Nephron progenitor cell (in vitro differentiated cells): Measurements from ENCODE around the gene LGALS4.
"Not testable (repeated sequence)": the region's sequence is repeated elsewhere in the genome, so short reads cannot be mapped to it uniquely, and the experiment has no call there.

ENCODE experiments used
- DNase-seq: peaks from one replicate; pipeline ENCODE4 v3.0.0; 2021
- H3K27ac Mint-ChIP-seq: 2 replicates; pipeline ENCODE4 v1.8.0; 2021; ENCODE audit warnings: mild to moderate bottlenecking, moderate library complexity, mixed read lengths
- H3K27me3 Mint-ChIP-seq: 2 replicates; pipeline ENCODE4 v1.8.0; 2021; ENCODE audit warnings: mild to moderate bottlenecking, low read depth, mixed read lengths; ENCODE audit not compliant: poor library complexity
- H3K36me3 Mint-ChIP-seq: 2 replicates; pipeline ENCODE4 v1.8.0; 2021; ENCODE audit warnings: low read depth, mixed read lengths
- H3K4me1 Mint-ChIP-seq: 2 replicates; pipeline ENCODE4 v1.8.0; 2021; ENCODE audit warnings: mixed read lengths
- H3K4me3 Mint-ChIP-seq: 2 replicates; pipeline ENCODE4 v1.8.0; 2021; ENCODE audit warnings: mild to moderate bottlenecking, moderate library complexity, mixed read lengths
- H3K9me3 Mint-ChIP-seq: 2 replicates; pipeline ENCODE4 v1.8.0; 2021; ENCODE audit warnings: mild to moderate bottlenecking, moderate library complexity, mixed read lengths
- CTCF ChIP-seq: fragments of 200-600 bp; sonication (generic); IDR thresholded peaks from 2 replicates; pipeline ENCODE4 v1.5.0; 2021; ENCODE audit warnings: antibody characterized with exemption

LGALS4 gene

GRCh38 chr19:38830039-38830733 lies 17.4 kb upstream of the LGALS4 start:
- no peak for TF ChIP-seq CTCF
- Mint-ChIP-seq H3K36me3 (peaks cover 61% of the 10 kb centered on the region), H3K27ac (no peak overlapping the region), H3K4me3 (peak overlapping the region; percentile 86), H3K27me3 (no peaks in the 10 kb centered on the region), H3K4me1 (peaks cover 47% of the 10 kb centered on the region), H3K9me3 (no peaks in the 10 kb centered on the region)
- no peak for DNase-seq

GRCh38 chr19:38829203-38829602 lies 16.5 kb upstream of the LGALS4 start:
- H3K9me3 Mint-ChIP-seq, H3K27me3 Mint-ChIP-seq, DNase-seq: not testable (repeated sequence)
- H3K27ac Mint-ChIP-seq = peak overlapping the region; percentile 39
- peak overlapping the region; percentile 40 for H3K4me3 Mint-ChIP-seq
- peaks cover 57% of the 10 kb centered on the region for H3K4me1 Mint-ChIP-seq
- peaks cover 58% of the 10 kb centered on the region for H3K36me3 Mint-ChIP-seq

- H3K27me3 Mint-ChIP-seq = no peaks in the 10 kb centered on the region
- H3K27ac Mint-ChIP-seq = no peak overlapping the region
- DNase-seq = no peak
- peaks cover 61% of the 10 kb centered on the region for H3K36me3 Mint-ChIP-seq
- no peak overlapping the region for H3K4me3 Mint-ChIP-seq
- no peak for TF ChIP-seq CTCF
- peaks cover 64% of the 10 kb centered on the region for H3K4me1 Mint-ChIP-seq
- H3K9me3 Mint-ChIP-seq = peaks cover 11% of the 10 kb centered on the region
Observed at GRCh38 chr19:38826856-38827551, 14.3 kb upstream of the LGALS4 start.

- H3K27ac Mint-ChIP-seq, H3K27me3 Mint-ChIP-seq, DNase-seq, H3K4me3 Mint-ChIP-seq: not testable (repeated sequence)
- H3K4me1 Mint-ChIP-seq = peaks cover 56% of the 10 kb centered on the region
- H3K36me3 Mint-ChIP-seq = peaks cover 61% of the 10 kb centered on the region
- peaks cover 12% of the 10 kb centered on the region for H3K9me3 Mint-ChIP-seq
Observed at GRCh38 chr19:38825936-38826335, 13.2 kb upstream of the LGALS4 start.

- Mint-ChIP-seq H3K9me3 (peaks cover 16% of the 10 kb centered on the region), H3K4me1 (peaks cover 55% of the 10 kb centered on the region), H3K36me3 (peaks cover 58% of the 10 kb centered on the region)
- DNase-seq, H3K27ac Mint-ChIP-seq, H3K4me3 Mint-ChIP-seq, H3K27me3 Mint-ChIP-seq: not testable (repeated sequence)
Observed at GRCh38 chr19:38821230-38821825, 8.6 kb upstream of the LGALS4 start.

GRCh38 chr19:38819231-38819920 lies 6.6 kb upstream of the LGALS4 start:
- H3K36me3 Mint-ChIP-seq = peaks cover 62% of the 10 kb centered on the region
- peaks cover 39% of the 10 kb centered on the region for H3K4me1 Mint-ChIP-seq
- peaks cover 16% of the 10 kb centered on the region for H3K9me3 Mint-ChIP-seq
- no peak for TF ChIP-seq CTCF
- H3K27me3 Mint-ChIP-seq = no peaks in the 10 kb centered on the region
- DNase-seq = no peak
- H3K4me3 Mint-ChIP-seq = peak overlapping the region; percentile 43
- H3K27ac Mint-ChIP-seq = peak overlapping the region; percentile 97

- DNase-seq = no peak
- no peak overlapping the region for H3K4me3 Mint-ChIP-seq
- H3K4me1 Mint-ChIP-seq = peaks cover 28% of the 10 kb centered on the region
- H3K36me3 Mint-ChIP-seq = peaks cover 44% of the 10 kb centered on the region
- no peak for TF ChIP-seq CTCF
- peaks cover 6% of the 10 kb centered on the region for H3K9me3 Mint-ChIP-seq
- H3K27ac Mint-ChIP-seq = no peak overlapping the region
- no peaks in the 10 kb centered on the region for H3K27me3 Mint-ChIP-seq
Observed at GRCh38 chr19:38817081-38817480, 4.3 kb upstream of the LGALS4 start.
